Upper lobe of left lung (tissue), 4 donors: ENCODE results near the gene HIKESHI.

ENCODE experiments used
- EP300 ChIP-seq, 4 donors: sonication (generic); formaldehyde crosslinking; IDR thresholded peaks; one replicate each; pipeline ENCODE4 v1.5.1; 2017; ENCODE audit warnings: antibody characterized with exemption in 4 of 4, control low read depth in 2 of 4
- POLR2A ChIP-seq, 4 donors: fragments of 450-650 bp; IDR thresholded peaks; one replicate each; pipeline ENCODE4 v1.5.1; 2016 to 2017; ENCODE audit warnings: antibody characterized with exemption in 4 of 4, mild to moderate bottlenecking in 2 of 4
- POLR2AphosphoS5 ChIP-seq, 2 donors: sonication (generic); formaldehyde crosslinking; IDR thresholded peaks; one replicate each; pipeline ENCODE4 v1.5.1; 2017; ENCODE audit warnings: antibody characterized with exemption in 2 of 2
- TF ChIP-seq, protein P1 (sequence below), 6 experiments: fragments of 450-650 bp in 4 of 6; fragments of 200-600 bp in 2 of 6; sonication (generic) in 2 of 6; IDR thresholded peaks; one replicate each; pipeline ENCODE4 v1.5.1; 2016 to 2019; ENCODE audit warnings: antibody characterized with exemption in 6 of 6

DNA sequence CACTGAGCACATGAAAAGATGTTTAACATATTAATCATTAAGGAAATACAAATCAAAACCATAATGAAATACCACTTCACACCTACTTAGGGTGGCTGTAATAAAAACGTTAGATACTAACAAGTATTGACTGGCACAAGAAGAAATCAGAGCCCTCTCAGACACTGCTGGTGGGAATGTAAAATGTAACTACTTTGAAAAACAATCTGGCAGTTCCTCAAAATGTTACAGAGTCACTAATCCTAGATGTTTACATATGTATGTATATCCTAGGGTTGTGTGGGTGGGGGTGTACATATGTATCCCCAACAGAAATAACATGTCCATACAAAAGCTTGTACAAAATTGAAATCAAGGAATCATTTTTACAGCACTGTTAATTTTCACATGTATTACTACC is 42.3 kb upstream of the HIKESHI start:
- TF ChIP-seq, protein P1, sequence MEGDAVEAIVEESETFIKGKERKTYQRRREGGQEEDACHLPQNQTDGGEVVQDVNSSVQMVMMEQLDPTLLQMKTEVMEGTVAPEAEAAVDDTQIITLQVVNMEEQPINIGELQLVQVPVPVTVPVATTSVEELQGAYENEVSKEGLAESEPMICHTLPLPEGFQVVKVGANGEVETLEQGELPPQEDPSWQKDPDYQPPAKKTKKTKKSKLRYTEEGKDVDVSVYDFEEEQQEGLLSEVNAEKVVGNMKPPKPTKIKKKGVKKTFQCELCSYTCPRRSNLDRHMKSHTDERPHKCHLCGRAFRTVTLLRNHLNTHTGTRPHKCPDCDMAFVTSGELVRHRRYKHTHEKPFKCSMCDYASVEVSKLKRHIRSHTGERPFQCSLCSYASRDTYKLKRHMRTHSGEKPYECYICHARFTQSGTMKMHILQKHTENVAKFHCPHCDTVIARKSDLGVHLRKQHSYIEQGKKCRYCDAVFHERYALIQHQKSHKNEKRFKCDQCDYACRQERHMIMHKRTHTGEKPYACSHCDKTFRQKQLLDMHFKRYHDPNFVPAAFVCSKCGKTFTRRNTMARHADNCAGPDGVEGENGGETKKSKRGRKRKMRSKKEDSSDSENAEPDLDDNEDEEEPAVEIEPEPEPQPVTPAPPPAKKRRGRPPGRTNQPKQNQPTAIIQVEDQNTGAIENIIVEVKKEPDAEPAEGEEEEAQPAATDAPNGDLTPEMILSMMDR (IDR thresholded peaks at IDR 0.05) = no peak
- TF ChIP-seq EP300 (IDR thresholded peaks at IDR 0.05) (no peak), POLR2A (IDR thresholded peaks at IDR 0.05) (no peak), POLR2AphosphoS5 (IDR thresholded peaks at IDR 0.05) (no peak)
